GM04504 (cell line): Measurements from ENCODE around the gene MAK.
"Not testable (repeated sequence)": the region's sequence is repeated elsewhere in the genome, so short reads cannot be mapped to it uniquely, and the experiment has no call there.

ENCODE experiments used
- DNase-seq: peaks from one replicate; pipeline ENCODE4 v3.0.0-alpha.2; 2012; ENCODE audit warnings: low read depth

The MAK gene

GRCh38 chr6:10853849-10854300, 15.5 kb upstream of the MAK start:
- DNase-seq: not testable (repeated sequence)

GRCh38 chr6:10852361-10852960, 14.1 kb upstream of the MAK start:
- DNase-seq: no peak

- DNase-seq: no peak
Measured at GRCh38 chr6:10850728-10851127, 12.4 kb upstream of the MAK start.

- DNase-seq: no peak
Measured at GRCh38 chr6:10849901-10850300, 11.6 kb upstream of the MAK start.

GRCh38 chr6:10847684-10848083, 9.3 kb upstream of the MAK start:
- DNase-seq: no peak

- no peak for DNase-seq
Measured at GRCh38 chr6:10843554-10843953, 5.2 kb upstream of the MAK start.

GRCh38 chr6:10838794-10839333, 525 bp upstream of the MAK start:
- no peak for DNase-seq

GRCh38 chr6:10837622-10837994, 731 bp downstream of the MAK start:
- no peak for DNase-seq

- no peak for DNase-seq
Measured at GRCh38 chr6:10837009-10837621, 1.2 kb downstream of the MAK start.

GRCh38 chr6:10834823-10835222, 3.5 kb downstream of the MAK start:
- DNase-seq: no peak

- no peak for DNase-seq
Measured at GRCh38 chr6:10831609-10832008, 6.7 kb downstream of the MAK start.

GRCh38 chr6:10824819-10825218, 13.5 kb downstream of the MAK start:
- no peak for DNase-seq

- no peak for DNase-seq
Measured at GRCh38 chr6:10824297-10824696, 14.0 kb downstream of the MAK start.

GRCh38 chr6:10814176-10814575, 24.2 kb downstream of the MAK start:
- not testable (repeated sequence) for DNase-seq

GRCh38 chr6:10809098-10809497, 29.2 kb downstream of the MAK start:
- DNase-seq: no peak

- no peak for DNase-seq
Measured at GRCh38 chr6:10808376-10808775, 30.0 kb downstream of the MAK start.

GRCh38 chr6:10801224-10801848, 37.0 kb downstream of the MAK start:
- DNase-seq: peak; percentile 11

GRCh38 chr6:10800810-10801209, 37.5 kb downstream of the MAK start:
- DNase-seq: no peak

GRCh38 chr6:10794239-10794638, 44.1 kb downstream of the MAK start:
- DNase-seq: no peak

GRCh38 chr6:10793695-10794094, 44.6 kb downstream of the MAK start:
- no peak for DNase-seq

- DNase-seq: no peak
Measured at GRCh38 chr6:10793035-10793434, 45.3 kb downstream of the MAK start.

- DNase-seq: no peak
Measured at GRCh38 chr6:10792101-10792500, 46.2 kb downstream of the MAK start.

- no peak for DNase-seq
Measured at GRCh38 chr6:10791673-10792072, 46.7 kb downstream of the MAK start.
